GM21717 (cell line): ENCODE data around the gene RIMBP3C.
A peak's percentile ranks its signal among the peaks of the same experiment; 100 is the strongest.
"Not testable (repeated sequence)": the region's sequence is repeated elsewhere in the genome, so short reads cannot be mapped to it uniquely, and the experiment has no call there.

Experiments
- ATAC-seq: cut with Tn5 transposase; IDR thresholded peaks from one replicate; pipeline ENCODE4 v1.9.1; 2021; ENCODE audit warnings: mild to moderate bottlenecking, moderate library complexity; ENCODE audit not compliant: unreplicated experiment

RIMBP3C gene, protein sequence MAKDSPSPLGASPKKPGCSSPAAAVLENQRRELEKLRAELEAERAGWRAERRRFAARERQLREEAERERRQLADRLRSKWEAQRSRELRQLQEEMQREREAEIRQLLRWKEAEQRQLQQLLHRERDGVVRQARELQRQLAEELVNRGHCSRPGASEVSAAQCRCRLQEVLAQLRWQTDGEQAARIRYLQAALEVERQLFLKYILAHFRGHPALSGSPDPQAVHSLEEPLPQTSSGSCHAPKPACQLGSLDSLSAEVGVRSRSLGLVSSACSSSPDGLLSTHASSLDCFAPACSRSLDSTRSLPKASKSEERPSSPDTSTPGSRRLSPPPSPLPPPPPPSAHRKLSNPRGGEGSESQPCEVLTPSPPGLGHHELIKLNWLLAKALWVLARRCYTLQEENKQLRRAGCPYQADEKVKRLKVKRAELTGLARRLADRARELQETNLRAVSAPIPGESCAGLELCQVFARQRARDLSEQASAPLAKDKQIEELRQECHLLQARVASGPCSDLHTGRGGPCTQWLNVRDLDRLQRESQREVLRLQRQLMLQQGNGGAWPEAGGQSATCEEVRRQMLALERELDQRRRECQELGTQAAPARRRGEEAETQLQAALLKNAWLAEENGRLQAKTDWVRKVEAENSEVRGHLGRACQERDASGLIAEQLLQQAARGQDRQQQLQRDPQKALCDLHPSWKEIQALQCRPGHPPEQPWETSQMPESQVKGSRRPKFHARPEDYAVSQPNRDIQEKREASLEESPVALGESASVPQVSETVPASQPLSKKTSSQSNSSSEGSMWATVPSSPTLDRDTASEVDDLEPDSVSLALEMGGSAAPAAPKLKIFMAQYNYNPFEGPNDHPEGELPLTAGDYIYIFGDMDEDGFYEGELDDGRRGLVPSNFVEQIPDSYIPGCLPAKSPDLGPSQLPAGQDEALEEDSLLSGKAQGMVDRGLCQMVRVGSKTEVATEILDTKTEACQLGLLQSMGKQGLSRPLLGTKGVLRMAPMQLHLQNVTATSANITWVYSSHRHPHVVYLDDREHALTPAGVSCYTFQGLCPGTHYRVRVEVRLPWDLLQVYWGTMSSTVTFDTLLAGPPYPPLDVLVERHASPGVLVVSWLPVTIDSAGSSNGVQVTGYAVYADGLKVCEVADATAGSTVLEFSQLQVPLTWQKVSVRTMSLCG (N-terminal part only)

DNA sequence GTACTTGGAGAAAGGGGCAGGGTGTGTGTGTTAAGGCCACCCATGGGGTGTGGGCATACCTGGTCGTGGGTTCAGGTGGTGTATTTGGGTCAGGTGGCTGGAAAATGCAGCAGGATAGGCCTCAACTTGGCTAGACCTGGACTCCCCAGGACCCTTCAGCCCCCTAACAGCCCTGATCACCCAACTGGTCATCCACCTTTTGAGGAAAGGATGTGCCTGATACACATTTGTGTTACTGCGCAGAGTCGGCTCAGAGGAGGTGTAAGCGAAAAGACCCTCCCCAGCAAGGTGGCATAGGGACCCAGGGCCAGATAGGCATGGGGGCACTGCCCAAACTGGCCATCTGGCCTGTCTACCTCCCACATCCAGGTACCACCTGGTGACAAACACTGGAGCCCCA is at the start of gene RIMBP3C:
TSS of gene RIMBP3C (minus strand) at position 101 of the 400 bp plus-strand sequence. CDS start 485 bp downstream, outside the sequence.
- ATAC-seq: not testable (repeated sequence)

DNA sequence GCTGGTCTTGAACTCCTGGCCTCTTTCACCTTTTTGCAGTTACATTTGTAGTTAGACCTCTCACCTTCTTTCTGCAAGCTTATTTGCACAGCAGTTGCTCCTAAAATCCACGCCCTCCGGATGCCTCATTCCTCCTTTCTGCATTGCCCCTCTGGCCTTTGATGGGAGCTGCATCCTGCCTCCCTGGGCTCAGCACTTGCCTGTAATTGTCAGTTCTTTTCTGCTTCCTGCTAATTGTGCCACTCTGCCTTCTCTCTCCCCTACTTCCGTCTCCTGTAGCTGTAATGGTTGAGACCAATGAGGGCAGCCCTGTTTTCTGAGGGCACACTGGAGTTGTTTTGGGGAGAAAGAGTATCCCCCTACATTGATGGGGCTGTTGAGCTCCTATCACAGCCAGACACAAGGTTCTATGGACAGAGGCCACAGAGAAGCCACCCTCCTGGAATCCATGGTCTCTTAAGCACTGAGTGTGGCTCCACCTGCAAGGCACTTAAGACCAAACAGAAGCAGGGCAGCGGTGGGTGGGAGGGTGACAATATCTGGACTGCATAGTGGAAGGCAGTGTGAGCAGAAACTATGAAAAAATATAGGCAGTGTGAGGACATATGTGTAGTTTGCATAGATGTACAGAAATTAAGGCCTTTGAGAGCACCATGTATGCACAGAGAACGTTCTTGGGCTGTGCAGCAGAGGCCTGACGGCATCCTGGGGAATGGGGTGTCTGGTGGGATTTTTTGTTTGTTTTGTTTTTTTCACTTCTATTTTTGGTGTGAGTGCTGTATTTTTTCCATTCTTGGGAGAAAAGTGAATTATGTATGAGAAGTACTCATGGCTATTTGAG is 48.0 kb upstream of the RIMBP3C start:
- ATAC-seq: no peak

DNA sequence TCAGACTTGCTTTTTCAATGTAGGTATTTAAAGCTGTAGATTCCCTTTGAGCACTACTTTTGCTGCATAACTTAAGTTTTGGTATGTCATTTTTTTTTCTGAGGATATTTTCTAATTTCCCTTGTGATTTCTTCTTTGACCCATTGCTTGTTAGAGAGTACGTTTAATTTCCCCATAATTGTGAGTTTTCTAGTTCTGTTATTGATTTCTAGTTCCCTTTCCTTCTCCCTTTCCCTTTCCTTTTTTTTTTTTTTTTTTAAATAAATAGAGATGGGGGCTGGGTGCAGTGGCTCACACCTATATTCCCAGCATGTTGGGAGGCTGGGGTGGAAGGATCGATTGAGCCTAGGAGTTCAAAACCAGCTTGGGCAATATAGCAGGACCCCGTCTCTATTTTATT is 47.0 kb upstream of the RIMBP3C start:
- ATAC-seq: no peak

DNA sequence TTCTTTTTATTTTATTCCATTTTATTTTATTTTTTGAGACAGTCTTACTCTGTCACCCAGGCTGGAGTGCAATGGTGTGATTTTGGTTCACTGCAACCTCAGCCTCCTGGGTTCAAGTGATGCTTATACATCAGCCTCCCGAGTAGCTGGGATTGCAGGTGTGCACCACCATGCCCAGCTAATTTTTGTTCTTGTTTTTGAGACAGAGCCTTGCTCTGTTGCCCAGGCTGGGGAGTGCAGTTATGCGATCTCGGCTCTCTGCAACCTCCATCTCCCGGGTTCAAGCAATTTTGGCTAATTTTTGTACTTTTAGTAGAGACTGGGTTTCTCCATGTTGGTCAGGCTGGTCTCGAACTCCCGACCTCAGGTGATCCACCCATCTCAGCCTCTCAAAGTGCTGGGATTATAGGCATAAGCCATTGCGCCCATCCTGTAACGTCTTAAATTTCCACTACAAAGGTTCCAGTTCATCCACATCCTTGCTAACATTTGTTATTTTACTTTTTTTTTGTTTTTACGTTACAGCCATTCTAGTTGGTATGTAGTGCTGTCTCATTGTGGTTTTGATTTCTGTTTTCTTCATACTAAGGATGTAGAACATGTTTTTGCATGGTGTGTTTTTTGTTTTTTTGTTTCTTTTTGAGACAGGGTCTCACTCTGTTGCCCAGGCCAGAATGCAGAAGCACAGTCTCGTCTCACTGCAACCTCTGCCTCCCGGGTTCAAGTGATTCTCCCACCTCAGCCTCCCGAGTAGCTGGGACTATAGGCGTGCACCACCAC is 45.3 kb upstream of the RIMBP3C start:
- not testable (repeated sequence) for ATAC-seq

DNA sequence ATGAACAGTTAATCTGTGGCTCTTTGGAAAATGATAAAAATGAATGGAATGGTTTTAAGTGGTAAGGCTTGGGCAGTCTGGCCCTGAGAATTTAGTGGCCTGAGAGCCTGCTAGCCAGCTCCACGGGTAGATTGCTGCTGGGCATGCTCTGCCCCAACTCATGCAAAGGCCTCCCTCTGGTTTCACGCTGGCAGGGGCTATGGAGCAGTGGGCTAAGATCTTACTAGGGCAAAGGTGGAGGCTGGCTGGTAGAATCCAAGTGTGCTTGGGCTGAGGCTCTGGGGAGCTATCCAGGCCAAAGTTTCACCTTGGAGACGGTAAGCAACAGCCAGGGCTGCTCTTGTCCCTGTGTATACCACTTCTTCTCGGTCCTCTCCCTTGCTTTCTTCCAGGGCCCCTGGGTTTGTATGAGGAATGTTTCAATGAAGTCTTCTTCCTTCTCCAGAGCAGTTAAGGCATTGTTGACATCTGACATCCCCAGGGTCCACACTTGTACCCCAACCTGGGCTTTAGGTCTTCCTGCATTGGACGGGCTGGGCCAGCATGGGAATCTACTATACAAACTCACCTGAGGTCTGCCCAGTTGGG is 43.7 kb upstream of the RIMBP3C start:
- ATAC-seq: no peak

DNA sequence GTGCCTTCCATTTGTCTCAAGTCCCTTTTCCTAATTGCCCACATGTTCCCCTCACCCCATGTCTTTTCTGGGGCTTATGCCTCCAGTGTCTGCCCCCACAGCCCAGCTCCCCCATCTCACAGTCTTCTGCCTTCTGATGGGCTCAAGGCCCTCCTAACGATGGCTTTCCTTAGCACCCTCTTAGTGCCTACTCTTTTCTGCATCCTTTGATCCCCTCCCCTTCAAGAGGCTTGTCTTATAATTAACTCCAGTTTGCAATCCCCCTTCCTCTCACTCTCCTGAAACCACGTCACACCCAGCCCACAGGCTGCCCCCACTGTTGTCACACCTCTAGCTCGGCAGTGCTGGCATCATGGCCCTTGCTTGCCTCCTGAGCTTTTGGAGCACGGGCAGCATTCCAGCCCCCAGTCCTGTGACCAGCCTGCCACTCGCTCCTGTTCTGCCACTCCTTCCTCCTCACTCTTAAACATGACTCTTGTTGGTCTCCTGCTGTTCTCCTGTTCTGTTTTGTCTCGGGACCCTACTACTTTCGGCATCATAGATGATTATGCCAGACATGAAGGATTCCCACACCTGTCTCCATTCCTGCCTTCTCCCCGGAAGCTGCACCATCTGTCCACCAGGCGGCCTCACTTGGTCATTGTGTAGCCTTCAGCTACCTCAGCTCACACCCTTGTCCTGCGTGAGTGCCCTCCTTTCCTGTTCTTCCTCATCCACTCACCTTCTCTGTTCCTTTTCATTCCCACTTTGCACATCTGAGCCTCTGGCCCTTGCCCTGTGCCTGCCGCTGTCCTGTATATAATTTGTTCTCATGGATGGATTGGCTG is 42.4 kb upstream of the RIMBP3C start:
- ATAC-seq: no peak

DNA sequence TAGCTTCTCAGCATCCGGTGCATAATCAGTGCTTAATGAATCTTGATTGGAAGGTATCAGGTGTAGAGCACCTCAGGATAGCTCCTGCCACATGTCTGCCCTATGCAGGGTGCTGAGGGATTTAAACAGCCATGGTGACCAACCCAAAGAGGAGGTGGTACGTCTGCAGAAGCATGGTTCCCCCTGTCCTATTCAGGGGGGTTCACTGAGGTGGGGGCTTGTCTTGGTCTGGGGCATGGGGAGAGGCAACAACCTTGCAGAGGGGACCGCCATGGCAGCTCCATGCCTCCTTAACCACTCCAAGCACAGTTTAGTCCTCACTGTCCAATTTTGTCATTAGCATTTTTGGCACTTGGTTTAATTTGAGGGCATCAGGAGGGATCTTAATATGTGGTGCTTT is 41.2 kb upstream of the RIMBP3C start:
- no peak for ATAC-seq

DNA sequence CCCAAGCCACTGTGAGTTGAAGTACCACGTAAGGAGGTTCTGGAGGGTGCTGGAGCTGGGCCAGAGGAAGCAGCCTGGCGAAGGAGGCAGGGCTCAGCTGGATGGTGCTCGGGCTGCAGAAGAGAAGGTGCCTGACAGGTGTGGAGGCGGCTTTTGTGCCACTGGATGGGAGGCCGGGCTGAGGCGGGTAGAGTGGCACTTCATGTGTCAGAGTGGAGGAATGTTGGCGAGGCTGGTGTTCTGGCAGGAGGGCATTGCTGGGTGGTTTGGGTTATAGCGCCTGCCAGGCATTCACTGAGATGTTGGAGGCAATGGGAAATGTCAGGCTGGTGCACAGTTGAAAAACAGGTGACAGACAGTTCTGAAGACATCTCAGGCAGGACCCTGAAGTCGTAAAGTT is 40.4 kb upstream of the RIMBP3C start:
- no peak for ATAC-seq

DNA sequence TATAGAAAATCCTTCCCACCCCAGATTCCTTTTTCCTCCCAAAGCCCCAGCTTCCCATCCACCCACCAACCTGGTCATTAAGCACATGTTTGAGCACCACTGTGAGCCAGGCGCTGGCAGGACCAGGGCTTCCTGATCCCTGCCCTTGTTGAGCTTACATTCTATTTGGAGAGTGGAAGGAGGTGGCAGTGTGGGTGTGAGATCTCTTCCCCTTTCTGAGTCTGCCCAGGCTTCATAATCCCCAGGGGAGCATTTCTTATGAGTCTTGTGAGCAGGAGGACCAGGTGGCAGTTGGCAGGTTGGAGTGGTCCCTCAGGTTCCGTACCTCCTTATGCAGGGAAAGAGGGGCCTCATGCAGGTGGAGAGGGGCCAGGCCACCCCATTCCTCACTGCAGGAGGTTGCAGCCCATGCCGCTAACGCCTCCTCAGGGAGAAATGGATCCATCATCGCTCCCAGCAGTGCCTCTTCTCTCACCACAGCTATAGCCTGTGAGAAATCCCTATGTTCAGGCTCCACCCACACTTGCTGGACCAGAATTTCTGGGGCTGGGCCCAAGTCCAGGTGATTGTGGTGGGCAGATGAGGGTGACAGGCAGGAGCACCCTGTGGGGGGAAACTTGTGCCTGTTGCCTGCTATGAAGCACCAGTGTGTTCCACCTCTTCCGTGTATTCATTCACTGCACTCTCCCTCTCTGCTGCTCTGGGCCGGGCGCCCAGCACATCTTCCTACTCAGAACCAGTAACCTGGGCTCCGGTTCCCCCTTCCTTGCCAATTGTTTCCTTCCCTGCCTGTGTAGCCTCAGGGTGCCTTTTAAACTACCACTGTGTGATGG is 39.8 kb upstream of the RIMBP3C start:
- ATAC-seq: no peak

DNA sequence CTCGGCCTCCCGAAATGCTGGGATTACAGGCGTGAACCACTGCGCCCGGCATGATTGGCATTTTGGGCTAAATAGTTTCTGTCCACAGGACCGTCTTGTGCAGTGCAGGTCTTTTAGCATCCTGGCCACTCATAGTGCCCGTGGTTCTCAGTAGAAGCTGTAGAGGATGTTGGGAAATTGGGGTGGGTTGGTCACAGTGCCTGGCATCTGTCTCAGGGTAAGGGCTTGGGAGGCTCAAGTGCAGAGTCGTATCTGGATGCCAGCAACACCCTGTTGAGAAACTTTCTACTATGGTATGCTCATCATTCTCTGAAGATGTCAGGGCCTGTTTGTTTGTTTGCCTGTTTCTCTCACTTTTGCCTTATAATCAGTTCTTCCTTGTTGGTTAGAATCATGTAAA is 38.1 kb upstream of the RIMBP3C start:
- no peak for ATAC-seq

DNA sequence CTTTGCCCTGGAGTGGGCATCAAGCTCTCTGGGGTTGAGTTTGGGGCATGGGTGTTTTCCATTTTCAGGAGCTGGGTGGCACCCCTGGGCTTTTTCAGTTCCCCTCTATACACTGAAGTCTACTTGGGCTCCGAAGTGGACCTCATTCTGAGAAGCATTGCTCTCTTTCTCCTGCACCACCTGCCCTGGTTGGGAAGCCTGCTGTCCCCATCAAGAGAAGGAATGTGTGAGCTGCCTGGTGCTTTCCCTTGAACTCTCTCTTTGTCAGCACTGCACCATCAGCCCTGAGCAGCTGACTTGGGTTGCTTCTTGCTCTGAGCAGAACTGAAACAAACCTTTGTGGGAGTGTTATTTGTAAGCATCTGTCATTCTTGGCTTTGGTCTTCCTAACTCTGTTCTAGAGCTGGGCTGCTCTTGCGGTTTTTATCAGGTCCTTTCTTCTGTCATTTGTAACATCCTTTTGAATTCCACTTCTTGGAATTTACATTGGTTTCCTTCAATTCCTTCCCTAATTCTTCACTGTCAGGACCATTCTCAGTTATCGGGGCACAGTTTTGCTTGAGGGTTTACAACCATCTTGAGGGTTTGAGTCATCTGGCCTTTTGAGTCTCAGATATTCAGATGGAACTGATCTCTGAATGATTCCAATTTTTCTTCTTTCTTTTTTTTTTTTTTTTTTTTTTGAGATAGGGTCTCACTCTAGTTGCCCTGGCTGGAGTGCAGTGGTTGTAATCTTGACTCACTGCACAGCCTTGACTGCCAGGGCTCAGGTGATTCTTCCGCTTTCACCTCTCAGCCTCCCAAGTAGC is 36.7 kb upstream of the RIMBP3C start:
- peak; percentile 63 for ATAC-seq

DNA sequence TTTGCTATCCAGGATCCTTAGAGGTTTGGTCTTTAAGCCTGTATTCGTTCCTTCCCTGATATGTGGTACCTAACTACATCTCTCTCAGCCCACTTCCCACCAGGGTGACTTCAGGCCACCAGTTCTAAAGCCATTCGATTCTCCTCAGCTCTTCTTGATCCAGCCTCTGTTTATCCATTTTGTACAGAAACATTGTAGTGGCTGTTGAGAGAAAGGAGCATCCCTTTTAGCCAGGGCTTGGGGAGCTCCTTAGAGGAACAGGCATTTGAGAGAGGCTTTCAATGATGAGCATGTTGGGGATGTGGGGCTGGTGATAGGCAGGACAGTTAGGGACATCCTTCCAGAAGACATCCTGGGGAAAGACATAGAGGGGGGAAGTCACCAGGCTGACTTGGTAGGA is 34.1 kb upstream of the RIMBP3C start:
- no peak for ATAC-seq

DNA sequence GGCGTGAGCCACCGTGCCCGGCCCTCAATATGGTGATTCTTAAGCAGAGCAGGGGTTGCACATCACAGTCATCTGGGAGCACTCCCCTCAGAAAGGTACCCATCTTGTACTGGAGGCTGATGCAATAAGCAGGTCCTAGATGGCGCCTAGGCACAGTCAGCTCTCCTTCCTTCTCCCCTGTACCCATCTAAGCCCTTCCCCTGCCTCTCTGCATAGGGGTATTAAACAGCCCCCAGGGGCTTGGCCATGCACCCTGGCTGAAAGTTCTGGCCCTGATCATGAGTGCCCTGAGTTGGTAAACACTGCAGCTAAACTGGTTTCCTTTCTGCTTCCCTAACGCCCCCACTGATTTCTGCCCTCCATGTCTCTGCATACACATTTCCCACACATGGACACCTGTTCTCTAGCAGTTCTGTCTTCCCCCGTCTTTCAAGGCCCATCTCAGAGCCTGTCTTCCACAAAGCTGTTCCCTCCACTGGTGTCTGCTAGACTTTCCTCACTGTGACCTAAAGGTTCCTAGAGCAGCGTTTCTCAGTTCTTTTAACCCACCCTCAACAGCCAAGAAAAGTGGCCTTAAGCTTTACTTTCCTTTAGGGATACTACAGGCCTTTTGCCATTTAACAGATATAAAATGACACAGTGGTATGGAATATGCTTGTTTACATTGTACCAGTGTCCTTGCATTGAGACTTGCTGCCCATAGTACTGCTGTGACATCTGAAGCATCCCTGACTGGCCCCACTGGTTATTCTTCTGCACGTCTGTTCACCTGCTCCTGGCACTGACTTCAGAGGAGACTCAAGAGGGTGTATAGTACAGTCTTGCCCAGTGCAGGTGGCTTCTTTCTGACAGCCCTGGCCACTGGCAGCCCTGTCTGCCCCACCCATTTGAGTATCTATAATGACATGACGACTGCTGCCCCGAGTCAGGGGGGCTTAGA is 31.8 kb upstream of the RIMBP3C start:
- no peak for ATAC-seq

DNA sequence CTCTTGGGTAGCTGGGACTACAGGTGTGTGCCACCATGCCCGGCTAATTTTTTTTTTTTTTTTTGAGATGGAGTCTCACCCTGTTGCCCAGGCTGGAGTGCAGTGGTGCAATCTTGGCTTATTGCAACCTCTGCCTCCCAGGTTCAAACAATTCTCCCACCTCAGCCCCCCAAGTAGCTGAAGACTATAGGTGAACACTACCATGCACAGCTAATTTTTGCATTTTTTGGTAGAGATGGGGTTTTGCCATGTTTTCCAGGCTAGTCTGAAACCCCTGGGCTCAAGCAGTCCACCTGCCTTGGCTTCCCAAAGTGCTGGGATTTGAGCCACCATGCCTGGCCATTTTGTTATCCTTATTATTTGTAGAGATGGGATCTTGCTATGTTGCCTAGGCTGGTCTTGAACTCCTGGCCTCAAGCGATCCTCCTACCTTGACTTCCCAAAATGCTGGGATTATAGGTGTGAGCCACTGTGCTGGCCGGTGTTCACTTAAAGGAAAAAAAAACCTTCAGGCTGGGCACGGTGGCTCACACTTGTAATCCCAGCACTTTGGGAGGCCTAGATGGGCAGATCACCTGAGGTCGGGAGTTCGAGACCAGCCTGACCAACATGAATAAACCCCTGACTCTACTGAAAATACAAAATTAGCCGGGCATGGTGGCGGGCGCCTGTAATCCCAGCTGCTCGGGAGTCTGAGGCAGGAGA is 29.9 kb upstream of the RIMBP3C start:
- not testable (repeated sequence) for ATAC-seq

DNA sequence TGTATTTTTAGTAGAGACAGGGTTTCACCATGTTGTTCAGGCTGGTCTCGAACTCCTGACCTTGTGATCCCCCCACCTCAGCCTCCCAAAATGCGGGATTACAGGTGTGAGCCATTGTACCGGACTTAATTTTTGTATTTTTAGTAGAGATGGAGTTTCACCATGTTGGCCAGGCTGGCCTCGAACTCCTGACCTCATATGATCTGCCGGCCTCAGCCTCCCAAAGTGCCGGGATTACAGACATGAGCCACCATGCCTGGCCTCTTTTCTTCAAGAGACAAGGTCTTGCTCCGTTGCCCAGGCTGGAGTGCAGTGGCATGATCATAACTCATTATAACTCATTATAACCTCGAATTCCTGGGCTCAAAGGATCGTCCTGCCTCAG is 29.4 kb upstream of the RIMBP3C start:
- ATAC-seq: not testable (repeated sequence)
